Measurements from ENCODE around the gene ATP5MK.
"Not testable (repeated sequence)": the region's sequence is repeated elsewhere in the genome, so short reads cannot be mapped to it uniquely, and the experiment has no call there.

- TF ChIP-seq CTCF, EP300, POLR2AphosphoS5, POLR2A (IDR thresholded peaks at IDR 0.05): not testable (repeated sequence)
These were observed 20.8 kb upstream of the ATP5MK start for GRCh38 chr10:103417148-103417469.
